ENCODE results near the gene PMVK.

DNA sequence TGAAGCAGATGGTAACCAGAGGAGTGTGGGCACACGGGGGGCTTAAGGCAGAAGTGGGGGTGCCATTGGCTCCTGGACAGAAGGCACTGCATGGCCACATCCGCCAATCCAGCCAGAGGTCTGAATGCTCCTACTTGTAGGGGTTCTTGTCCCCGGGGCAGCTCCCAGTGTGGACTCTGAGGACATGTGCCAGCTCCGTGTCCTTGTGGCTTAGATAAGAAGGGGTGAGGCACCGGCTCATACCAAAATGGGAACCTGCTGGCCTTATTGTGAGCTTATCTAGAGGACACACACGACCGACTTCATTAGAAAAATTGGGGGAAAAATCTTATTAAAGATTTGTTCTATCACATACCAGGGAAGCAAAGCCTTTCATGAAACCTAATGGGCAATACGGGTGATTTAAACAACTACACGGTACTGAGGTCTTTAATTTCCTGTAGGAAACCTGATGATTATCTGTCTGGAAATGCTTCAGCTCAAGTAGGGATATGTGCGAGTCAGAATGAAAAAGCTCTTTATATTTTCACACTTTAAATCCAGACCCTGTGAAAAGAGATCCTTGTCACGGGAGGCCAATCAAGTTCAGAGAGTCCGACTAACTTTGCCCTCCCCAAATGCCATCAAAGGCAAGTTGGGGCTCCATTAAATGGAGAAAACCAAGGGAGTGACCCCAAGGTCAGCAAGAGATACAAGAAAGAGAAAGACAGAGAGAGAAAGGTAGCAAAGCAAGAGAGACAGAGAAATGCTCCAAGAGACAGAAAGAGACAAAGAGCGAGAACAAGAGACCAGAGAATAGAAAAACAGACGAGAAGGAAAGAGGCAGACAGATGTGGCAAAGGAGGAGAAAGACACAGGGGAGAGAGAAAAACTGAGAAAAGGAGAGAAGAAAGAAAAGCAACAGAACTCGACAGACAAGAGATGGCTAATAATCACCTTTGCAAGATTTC, 52.3 kb downstream of the PMVK start:
- TF ChIP-seq EP300 (IDR thresholded peaks at IDR 0.05; ENCODE audit: borderline replicate concordance) (no peak), YY1 (IDR thresholded peaks at IDR 0.05; ENCODE audit: low read depth) (no peak)

Data from Ishikawa (cell line).